H1 (cell line): Measurements from ENCODE around the gene CCT3. TPM values are rescaled to one million over a fixed set of nuclear protein-coding genes. Genes with fewer than 3 reads are reported as not detected.

Source experiments
- CBX8 ChIP-seq: fragments of 300-800, 300-1000 bp; sonication (generic); IDR thresholded peaks from 2 replicates; pipeline ENCODE4 v1.7.1; 2016; ENCODE audit warnings: low read depth, low read length, borderline replicate concordance
- MAFK ChIP-seq: IDR thresholded peaks from 2 replicates; pipeline ENCODE4 v1.6.1; 2012; ENCODE audit warnings: low read depth, mild to moderate bottlenecking, improper control_type of control experiment, low read length
- polyA plus RNA-seq, 7 experiments: library from polyadenylated mRNA; depleted of rRNA in 3 of 7; stranded (reverse) in 5 of 7; unstranded in 2 of 7; fragments of >200 nt in 5 of 7; fragments of 200-250 nt in 2 of 7; gene quantifications; 1 replicate in 5 of 7; 2 replicates in 1 of 7; 4 replicates in 1 of 7; pipeline versions ENCODE4 v1.2.1 to v1.2.3, GENCODE V29; 2011 to 2013; ENCODE audit warnings: missing spikeins in 2 of 7, mixed read lengths in 2 of 7
- total RNA-seq: library from RNA; stranded (reverse); fragmentation: NEBNext Ultra II Directional; extraction: Animal tissue kit (Norgen Biotek cat#: 25700); gene quantifications from 2 replicates; pipeline ENCODE4 v1.2.1, GENCODE V29; 2021

CCT3 gene
- total and polyA plus RNA-seq, 2 of the 8 experiments (the other 6 are each of a cell fraction or from before 2014, with no cell fraction given), result 431 to 480 TPM

DNA sequence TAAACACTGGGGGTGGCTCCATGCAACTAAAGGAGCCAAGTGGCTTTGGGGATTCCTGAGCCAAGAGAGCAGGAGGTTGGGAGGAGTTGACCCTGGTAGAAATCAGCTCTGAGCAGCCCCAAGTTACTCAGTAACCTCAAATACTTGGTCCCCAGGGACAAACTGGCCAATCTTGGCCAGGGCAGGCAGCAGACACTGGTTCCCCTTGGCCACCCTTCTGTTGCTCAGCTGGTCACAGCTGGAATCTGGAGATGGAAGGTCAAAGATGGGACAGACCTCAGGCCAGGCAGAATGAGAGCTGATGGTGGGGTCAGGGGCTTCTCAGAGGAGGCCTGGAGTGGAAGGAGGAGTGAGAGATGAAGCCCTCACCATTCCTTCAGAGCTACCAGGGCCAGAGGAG is 27.7 kb upstream of the CCT3 start (continued):
- no peak for TF ChIP-seq CBX8
- no peak for TF ChIP-seq MAFK
